GM18951 (cell line): ENCODE results near the gene HEPACAM.

ENCODE experiments used
- POLR2A ChIP-seq: IDR thresholded peaks from 4 replicates; pipeline ENCODE4 v1.6.1; 2011; ENCODE audit warnings: mild to moderate bottlenecking; ENCODE audit not compliant: insufficient read length, insufficient read depth; ENCODE audit errors: extremely low read depth
- in situ Hi-C: fragments of 300-500 bp; cut with MboI; formaldehyde crosslinking; loops from one replicate; pipeline ENCODE4 v1.12.0; 2022; ENCODE audit warnings: low sequenced_read_pairs, mixed read lengths, inconsistent platforms; ENCODE audit not compliant: unreplicated experiment

Gene HEPACAM

GRCh38 chr11:124892750-124893454, 42.9 kb downstream of the HEPACAM start:
- in situ Hi-C loops, result no loop called here

GRCh38 chr11:124892146-124892545, 43.7 kb downstream of the HEPACAM start:
- in situ Hi-C loops, result no loop called here
- TF ChIP-seq POLR2A, result no peak

More at GRCh38 chr11:124892750-124893454, 42.9 kb downstream of the HEPACAM start:
- TF ChIP-seq POLR2A, result no peak

GRCh38 chr11:124891373-124891861, 44.4 kb downstream of the HEPACAM start:
- TF ChIP-seq POLR2A, result no peak
- in situ Hi-C loops, result no loop called here

- no peak for TF ChIP-seq POLR2A
- in situ Hi-C loops, result no loop called here
These were observed 45.0 kb downstream of the HEPACAM start for GRCh38 chr11:124890683-124891372.

GRCh38 chr11:124890151-124890550, 45.7 kb downstream of the HEPACAM start:
- in situ Hi-C loops, result no loop called here
- no peak for TF ChIP-seq POLR2A

GRCh38 chr11:124889191-124890091, 46.4 kb downstream of the HEPACAM start:
- in situ Hi-C loops, result no loop called here
- TF ChIP-seq POLR2A, result no peak

- TF ChIP-seq POLR2A, result no peak
- in situ Hi-C loops, result no loop called here
These were observed 48.2 kb downstream of the HEPACAM start for GRCh38 chr11:124887667-124888013.

GRCh38 chr11:124886978-124887666, 48.7 kb downstream of the HEPACAM start:
- in situ Hi-C loops, result no loop called here
- TF ChIP-seq POLR2A, result no peak

GRCh38 chr11:124886476-124886875, 49.4 kb downstream of the HEPACAM start:
- TF ChIP-seq POLR2A, result no peak

GRCh38 chr11:124884869-124885479, 50.9 kb downstream of the HEPACAM start:
- TF ChIP-seq POLR2A, result no peak
- in situ Hi-C loops, result no loop called here

More at GRCh38 chr11:124886476-124886875, 49.4 kb downstream of the HEPACAM start:
- in situ Hi-C loops, result no loop called here

- no peak for TF ChIP-seq POLR2A
- in situ Hi-C loops, result no loop called here
These were observed 51.5 kb downstream of the HEPACAM start for GRCh38 chr11:124884340-124884739.

- in situ Hi-C loops, result no loop called here
- no peak for TF ChIP-seq POLR2A
These were observed 53.3 kb downstream of the HEPACAM start for GRCh38 chr11:124882339-124883071.
